ENCODE measurements around the gene SLC7A1. TPM values are rescaled to one million over a fixed set of nuclear protein-coding genes. Genes with fewer than 3 reads are reported as not detected.

Gene SLC7A1
- total RNA-seq, 3 donors from 2014 or later: 6.6 to 15.4 (median 12.7) TPM

DNA sequence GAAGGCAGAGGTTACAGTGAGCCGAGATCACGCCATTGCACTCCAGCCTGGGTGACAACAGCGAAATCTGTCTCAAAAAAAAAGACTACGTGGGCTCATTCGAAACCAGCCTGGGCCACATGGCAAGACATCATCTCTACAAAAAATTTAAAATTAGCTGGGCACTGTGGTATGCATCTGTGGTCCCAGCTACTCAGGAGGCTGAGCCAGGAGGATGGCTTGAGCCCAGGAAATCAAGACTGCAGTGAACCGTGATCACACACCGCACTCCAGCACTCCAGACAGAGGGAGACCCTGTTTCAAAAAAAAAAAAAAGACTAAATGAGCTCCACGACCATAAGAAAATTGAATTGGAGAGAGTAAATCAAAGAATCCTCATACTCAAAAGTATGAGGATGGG, 53.1 kb downstream of the SLC7A1 start:
- intact Hi-C loops (cut with DNase I; ENCODE audit: low total_unique reads): no loop called here
- TF ChIP-seq POLR2AphosphoS5 (IDR thresholded peaks at IDR 0.05) (no peak), POLR2A (IDR thresholded peaks at IDR 0.05) (no peak)
- TF ChIP-seq, protein P1, sequence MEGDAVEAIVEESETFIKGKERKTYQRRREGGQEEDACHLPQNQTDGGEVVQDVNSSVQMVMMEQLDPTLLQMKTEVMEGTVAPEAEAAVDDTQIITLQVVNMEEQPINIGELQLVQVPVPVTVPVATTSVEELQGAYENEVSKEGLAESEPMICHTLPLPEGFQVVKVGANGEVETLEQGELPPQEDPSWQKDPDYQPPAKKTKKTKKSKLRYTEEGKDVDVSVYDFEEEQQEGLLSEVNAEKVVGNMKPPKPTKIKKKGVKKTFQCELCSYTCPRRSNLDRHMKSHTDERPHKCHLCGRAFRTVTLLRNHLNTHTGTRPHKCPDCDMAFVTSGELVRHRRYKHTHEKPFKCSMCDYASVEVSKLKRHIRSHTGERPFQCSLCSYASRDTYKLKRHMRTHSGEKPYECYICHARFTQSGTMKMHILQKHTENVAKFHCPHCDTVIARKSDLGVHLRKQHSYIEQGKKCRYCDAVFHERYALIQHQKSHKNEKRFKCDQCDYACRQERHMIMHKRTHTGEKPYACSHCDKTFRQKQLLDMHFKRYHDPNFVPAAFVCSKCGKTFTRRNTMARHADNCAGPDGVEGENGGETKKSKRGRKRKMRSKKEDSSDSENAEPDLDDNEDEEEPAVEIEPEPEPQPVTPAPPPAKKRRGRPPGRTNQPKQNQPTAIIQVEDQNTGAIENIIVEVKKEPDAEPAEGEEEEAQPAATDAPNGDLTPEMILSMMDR (IDR thresholded peaks at IDR 0.05): no peak
- Histone ChIP-seq H3K4me3 (no peak overlapping the region), H3K9me3 (no peaks in the 10 kb centered on the region), H3K4me1 (no peaks in the 10 kb centered on the region), H3K27ac (no peak overlapping the region), H3K27me3 (no peaks in the 10 kb centered on the region), H3K36me3 (no peaks in the 10 kb centered on the region)
- no peak for DNase-seq (ENCODE audit: low spot score in 2 of 2)

DNA sequence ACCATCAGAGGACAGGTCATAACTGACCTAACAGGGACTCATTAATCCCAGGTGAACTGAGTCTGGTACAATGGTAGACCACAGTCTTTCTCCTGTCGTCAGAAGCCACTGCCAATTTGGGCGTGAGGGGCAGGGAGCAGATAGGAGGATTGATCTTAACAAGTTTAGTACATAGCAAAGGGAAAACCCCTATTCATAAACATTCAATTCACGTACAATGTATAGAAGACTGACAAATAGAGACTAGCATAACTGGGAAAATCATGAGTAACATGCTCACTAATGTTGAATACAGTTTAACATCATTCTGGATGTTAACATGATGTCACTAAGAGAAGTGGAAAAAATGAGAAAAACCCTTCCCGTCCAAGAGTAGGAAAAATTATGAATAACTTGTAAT, 54.1 kb downstream of the SLC7A1 start:
- no peak overlapping the region for H3K27ac ChIP-seq
- no peak overlapping the region for H3K4me3 ChIP-seq
- TF ChIP-seq, protein P1 (IDR thresholded peaks at IDR 0.05): no peak
- TF ChIP-seq POLR2A (IDR thresholded peaks at IDR 0.05) (no peak), POLR2AphosphoS5 (IDR thresholded peaks at IDR 0.05) (no peak)
- H3K36me3 ChIP-seq: no peaks in the 10 kb centered on the region
- intact Hi-C loops (cut with DNase I; ENCODE audit: low total_unique reads): no loop called here
- no peak for DNase-seq (ENCODE audit: low spot score in 2 of 2)
- no peaks in the 10 kb centered on the region for H3K9me3 ChIP-seq
- no peaks in the 10 kb centered on the region for H3K27me3 ChIP-seq
- no peaks in the 10 kb centered on the region for H3K4me1 ChIP-seq

DNA sequence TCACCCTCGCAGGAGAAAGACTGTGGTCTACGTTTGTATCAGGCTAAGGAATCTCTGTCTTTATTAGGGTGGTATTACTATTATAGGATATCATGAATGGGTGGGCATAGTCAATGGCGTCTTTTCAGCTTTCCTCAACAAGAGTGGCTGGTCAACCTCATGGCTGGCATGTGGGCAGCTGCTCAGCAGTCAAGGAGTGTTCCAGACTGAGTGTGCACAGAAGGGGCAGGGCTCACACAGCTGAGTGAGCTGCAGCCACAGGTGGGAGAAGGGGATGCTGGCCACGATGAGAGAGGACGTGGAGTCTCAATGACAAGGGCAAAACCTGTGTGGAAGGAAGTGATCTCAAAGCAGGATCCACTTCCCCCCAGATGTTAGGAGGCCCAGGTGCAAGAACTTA, 54.7 kb downstream of the SLC7A1 start:
- Histone ChIP-seq H3K27me3 (no peaks in the 10 kb centered on the region), H3K4me3 (no peak overlapping the region), H3K27ac (no peak overlapping the region), H3K36me3 (no peaks in the 10 kb centered on the region), H3K9me3 (no peaks in the 10 kb centered on the region), H3K4me1 (no peaks in the 10 kb centered on the region)
- DNase-seq (ENCODE audit: low spot score in 2 of 2): no peak
- TF ChIP-seq, protein P1 (IDR thresholded peaks at IDR 0.05): no peak
- intact Hi-C loops (cut with DNase I; ENCODE audit: low total_unique reads): no loop called here

DNA sequence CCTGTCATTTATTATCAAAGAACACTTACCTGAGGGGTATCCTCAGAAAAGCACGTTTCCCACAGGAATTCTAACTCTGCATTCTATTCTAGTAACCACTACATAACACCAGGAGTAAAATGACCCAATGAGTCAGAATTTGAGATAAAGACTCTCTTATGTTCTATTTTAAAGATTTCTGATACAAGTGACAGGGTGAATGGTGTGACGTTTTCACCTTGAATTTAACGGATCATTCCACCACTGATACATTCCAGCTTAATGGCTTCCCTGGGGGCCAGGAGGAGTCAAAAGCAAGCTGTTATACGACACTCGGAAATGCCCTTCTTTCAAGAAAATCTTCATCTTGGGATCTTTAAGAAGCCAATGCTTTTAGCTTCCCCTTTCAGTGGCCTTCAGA, 55.2 kb downstream of the SLC7A1 start:
- no peaks in the 10 kb centered on the region for H3K36me3 ChIP-seq
- TF ChIP-seq, protein P1 (IDR thresholded peaks at IDR 0.05): no peak
- TF ChIP-seq POLR2AphosphoS5 (IDR thresholded peaks at IDR 0.05) (no peak), POLR2A (IDR thresholded peaks at IDR 0.05) (no peak)
- no peaks in the 10 kb centered on the region for H3K9me3 ChIP-seq
- no peak for DNase-seq (ENCODE audit: low spot score in 2 of 2)
- no peak overlapping the region for H3K4me3 ChIP-seq
- H3K27ac ChIP-seq: no peak overlapping the region
- H3K27me3 ChIP-seq: no peaks in the 10 kb centered on the region
- no peaks in the 10 kb centered on the region for H3K4me1 ChIP-seq
- intact Hi-C loops (cut with DNase I; ENCODE audit: low total_unique reads): no loop called here

DNA sequence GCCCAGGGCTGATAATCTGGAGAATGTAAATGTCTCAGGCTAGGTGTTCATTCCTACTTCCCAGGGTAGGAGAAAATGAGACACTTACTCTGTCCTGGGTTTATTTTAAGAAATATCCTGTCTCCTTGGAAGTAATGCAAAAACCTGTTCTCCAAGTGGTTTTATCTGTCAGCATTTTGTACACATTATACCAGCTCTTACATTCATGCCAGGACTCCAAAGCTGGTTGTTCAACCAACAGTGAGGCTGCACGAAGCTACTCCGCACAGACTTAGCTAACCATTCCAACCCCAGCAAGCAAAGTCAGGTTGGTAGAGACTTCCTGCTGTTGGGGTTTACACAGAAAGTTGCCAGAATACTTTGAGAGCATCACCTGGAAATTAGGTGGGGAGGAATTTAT, 55.6 kb downstream of the SLC7A1 start:
- H3K9me3 ChIP-seq: no peaks in the 10 kb centered on the region
- intact Hi-C loops (cut with DNase I; ENCODE audit: low total_unique reads): no loop called here

More for the DNA sequence above, 55.6 kb downstream of the SLC7A1 start:
- no peak for DNase-seq (ENCODE audit: low spot score in 2 of 2)
- H3K36me3 ChIP-seq: no peaks in the 10 kb centered on the region
- H3K27me3 ChIP-seq: no peaks in the 10 kb centered on the region
- TF ChIP-seq POLR2A (IDR thresholded peaks at IDR 0.05) (no peak), POLR2AphosphoS5 (IDR thresholded peaks at IDR 0.05) (no peak)
- TF ChIP-seq, protein P1 (IDR thresholded peaks at IDR 0.05): no peak
- H3K27ac ChIP-seq: no peak overlapping the region
- no peak overlapping the region for H3K4me3 ChIP-seq
- H3K4me1 ChIP-seq: no peaks in the 10 kb centered on the region

Measured in breast epithelium (tissue), 4 donors.